HG03139 (cell line): ENCODE results near the gene LCN2.

Source experiments
- ATAC-seq: cut with Tn5 transposase; IDR thresholded peaks from one replicate; pipeline ENCODE4 v1.9.1; 2021; ENCODE audit not compliant: unreplicated experiment

The LCN2 gene

DNA sequence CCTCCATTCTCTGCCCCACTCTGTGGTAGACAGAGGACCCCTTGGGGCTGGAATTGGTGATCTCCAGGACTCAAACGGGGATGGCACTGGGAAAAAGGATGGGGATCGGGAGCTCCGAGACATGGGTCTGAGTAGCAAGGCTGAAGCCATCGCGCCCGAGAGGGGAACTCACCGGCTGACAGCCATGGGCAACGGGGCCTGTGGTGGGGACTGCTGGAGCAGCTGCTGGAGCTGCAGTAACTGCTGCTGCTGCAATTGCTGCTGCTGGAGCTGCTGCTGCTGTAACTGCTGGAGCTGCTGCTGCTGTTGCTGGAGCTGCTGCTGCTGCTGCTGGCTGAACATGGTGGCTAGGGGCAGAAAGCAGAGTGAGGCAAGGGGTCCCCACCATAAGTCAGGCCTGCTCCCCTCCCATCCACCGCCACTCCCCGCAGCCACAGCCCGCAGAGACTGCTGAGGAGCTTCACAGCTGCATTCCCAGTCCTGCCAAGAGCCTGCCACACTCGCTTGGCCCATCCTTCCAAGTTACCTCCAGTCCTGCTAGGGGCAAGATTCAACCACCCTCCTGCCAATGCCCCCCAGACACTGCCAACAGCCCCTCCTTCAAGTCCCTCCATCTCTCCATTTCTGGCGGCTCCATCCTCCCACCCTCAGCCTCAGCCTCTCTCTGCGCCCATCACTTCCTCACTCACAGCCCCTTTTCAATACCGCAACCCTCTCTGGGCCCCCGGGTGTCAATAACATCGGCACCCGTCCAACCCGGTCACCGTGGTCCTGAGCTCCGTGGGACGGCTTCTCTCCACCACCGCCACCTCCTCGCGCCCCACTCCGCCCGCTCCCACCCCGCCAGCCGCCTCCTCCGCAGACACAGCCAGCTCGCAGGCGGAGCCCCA is 41.5 kb downstream of the LCN2 start:
- peak; percentile 35 for ATAC-seq

DNA sequence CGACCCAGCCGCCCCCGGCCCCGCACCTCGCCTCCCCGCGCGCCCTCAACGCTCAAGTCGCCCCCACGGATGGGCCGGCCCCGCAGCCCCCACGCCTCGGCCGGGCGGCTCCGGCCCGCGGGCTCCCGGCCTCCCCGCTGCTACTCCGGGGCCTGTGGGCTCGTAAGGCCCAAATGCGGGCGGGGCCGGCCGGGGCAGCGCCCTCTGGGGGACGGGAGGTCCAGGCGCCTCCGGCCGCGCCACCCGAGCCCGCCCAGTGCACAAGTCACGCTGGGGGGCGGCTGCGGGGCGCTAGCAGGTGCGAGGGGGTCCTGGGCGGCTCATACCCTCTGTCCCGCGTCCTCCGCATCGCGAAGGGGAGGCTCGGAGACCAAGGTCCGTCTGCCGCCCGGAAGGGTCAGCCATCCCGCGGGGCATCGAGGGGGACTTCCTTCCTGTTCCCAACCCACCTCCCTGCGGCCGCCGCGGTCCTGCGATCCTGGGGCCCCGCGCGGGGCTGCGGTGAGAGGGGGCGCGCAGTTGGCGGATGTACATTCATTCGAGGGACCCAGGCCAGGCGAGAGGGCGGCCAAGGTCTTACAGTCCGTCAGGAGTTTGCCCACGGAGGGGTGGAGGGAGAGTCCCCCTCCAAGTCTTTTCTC is 42.3 kb downstream of the LCN2 start, which contains the start of gene CIZ1:
CIZ1 (minus strand) TSS at position 167 of the 641 bp plus-strand sequence. CDS start 715 bp downstream, outside the sequence.
- peak; percentile 68 for ATAC-seq

DNA sequence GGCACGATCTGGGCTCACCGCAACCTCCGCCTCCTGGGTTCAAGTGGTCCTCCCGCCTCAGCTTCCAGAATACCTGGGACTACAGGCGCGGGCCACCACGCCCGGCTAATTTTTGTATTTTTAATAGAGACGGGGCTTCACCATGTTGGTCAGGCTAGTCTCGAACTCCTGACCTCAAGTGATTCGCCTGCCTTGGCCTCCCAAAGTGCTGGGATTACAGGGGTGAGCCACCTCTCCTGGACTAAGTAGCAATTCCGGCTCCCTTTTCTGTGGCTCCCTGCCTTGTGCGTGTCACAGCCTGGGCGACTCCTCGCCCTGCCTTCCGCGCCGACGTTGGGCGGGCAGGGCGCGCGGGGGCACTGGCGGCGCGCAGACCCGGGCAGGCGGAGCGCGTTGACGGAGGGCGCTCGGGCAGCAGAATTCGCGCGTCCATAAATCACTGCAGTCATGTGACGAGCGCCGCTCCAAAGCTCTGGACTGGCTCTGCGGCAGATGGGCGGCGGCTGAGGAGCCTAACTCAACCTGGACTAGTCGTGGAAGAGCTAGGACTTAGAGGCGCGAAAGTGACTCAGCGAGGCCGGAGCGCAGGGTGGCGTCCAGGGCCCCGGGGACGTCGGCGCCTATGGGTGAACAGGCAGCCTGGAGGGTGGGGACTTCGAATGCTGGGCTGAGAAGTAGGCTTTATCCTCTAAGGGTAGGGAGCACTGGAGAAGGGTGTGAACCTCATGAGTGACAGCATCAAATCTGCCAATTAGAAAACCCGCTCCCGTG is 43.5 kb downstream of the LCN2 start:
- ATAC-seq, result no peak

DNA sequence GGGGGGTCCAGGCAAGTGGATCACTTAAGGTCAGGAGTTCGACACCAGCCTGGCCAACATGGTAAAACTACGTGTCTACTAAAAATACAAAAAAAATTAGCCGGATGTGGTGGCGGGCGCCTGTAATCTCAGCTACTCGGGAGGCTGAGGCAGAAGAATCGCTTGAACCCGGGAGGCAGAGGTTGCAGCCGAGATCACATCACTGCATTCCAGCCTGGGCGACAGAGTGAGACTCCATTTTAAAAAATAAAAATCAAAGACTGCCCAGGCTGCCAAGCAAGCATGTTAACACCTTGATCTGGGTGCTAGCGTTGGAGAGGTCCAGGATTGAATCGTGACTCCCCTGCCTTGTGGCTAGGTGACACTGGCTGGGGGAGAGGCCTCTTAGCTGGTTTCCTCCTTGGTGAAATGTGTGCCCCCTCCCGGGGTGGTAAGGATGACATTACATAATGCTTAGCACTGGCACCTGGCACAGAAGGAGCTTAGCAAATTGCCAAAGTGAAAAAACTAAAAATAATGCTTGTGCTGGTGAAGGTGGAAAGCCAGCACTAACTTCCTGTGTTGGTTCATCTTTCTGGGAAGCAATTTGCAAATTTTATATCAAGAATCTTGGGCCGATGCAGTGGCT is 44.3 kb downstream of the LCN2 start:
- ATAC-seq, result no peak

DNA sequence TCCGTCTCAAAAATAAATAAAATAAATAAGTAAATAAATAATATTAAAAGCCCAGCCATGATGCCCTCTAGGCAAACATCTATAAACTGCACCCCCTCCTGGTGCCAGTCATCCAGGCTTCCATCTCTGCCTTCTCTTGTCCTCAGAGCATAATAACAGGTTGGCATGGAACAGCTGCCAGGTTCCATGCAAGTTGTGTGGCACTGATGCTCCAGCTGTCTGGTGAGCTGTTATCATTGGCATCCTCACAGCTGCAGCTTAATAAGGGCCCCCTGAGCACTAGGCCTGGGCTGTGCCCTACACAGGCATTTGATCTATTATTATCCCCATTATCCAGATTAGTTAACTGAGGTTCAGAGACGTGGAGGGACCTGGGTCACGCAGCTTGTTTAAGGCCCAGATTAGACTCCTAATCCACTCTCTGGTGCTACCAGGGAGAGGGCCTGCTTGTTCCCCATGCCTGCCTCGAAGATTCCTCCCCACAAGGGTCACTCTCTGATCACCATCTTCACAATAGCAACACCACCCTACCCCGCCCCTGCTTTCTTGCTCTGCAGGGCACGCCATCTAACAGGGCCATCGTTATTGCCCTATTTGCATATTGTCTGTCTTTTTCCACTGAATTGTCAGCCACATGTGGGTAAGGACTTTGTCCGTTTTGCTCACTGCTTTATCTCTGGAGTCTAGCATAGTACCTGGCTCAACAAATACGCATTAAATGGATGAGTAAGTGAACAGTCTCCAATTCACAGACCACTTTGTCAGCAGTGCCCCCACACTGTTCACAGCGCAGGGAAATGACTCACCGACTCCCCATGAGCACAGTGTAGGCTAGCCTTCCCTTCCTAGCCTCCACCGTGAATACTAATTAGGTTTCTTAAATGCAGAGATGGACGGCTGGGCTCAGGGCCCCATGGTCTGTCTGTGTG is 52.5 kb downstream of the LCN2 start:
- no peak for ATAC-seq

DNA sequence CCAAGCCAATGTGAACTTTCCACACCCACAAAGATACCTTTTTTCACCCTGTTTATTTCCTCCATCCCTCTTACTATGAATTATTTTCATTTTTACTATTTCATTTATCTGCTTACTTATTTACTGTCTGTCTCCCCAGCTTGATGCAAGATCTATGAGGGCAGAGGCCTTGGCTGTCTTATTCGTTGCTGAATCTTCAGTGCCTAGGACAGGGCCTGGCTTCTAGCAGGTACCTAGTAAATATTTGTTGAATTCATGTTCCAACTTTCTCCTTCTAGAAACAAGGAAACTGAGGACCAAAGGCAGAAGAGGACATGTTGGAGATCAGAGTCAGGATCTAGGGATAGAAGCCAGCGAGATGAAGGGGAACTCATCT is 53.4 kb downstream of the LCN2 start:
- ATAC-seq, result no peak
